ENCODE measurements around the gene ST7. TPM values are rescaled to one million over a fixed set of nuclear protein-coding genes. Genes with fewer than 3 reads are reported as not detected.

The ST7 gene
- total RNA-seq, 1 donor from 2014 or later, result 39.3 TPM

DNA sequence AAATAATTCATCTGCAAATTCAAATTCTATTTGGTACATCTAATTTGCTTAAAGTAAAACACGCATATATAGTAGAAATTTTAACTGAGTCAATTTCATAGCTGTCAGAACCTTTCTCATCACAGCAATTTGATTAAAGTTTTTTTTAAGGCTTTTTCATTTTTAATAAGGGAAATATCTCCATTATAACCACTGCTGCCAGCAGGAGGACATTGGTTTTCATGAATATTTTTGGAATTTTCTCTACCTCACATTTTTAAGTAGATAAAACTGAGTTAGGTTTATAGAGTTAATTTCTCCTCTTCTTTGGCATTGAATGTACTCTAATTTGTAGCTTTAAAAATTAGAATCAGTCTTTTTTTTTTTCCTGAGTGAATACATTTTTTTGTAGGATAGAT lies 82.2 kb downstream of the ST7 start:
- H3K4me3 ChIP-seq (ENCODE audit: insufficient read depth, low read depth, low read length), result no peak overlapping the region
- TF ChIP-seq EZH2 (IDR thresholded peaks at IDR 0.05; ENCODE audit: insufficient read depth, low read length), result no peak
- TF ChIP-seq, protein P1, sequence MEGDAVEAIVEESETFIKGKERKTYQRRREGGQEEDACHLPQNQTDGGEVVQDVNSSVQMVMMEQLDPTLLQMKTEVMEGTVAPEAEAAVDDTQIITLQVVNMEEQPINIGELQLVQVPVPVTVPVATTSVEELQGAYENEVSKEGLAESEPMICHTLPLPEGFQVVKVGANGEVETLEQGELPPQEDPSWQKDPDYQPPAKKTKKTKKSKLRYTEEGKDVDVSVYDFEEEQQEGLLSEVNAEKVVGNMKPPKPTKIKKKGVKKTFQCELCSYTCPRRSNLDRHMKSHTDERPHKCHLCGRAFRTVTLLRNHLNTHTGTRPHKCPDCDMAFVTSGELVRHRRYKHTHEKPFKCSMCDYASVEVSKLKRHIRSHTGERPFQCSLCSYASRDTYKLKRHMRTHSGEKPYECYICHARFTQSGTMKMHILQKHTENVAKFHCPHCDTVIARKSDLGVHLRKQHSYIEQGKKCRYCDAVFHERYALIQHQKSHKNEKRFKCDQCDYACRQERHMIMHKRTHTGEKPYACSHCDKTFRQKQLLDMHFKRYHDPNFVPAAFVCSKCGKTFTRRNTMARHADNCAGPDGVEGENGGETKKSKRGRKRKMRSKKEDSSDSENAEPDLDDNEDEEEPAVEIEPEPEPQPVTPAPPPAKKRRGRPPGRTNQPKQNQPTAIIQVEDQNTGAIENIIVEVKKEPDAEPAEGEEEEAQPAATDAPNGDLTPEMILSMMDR (IDR thresholded peaks at IDR 0.05; ENCODE audit: insufficient read depth, low read depth, low read length), result no peak
- H3K4me1 Mint-ChIP-seq (ENCODE audit: low read depth, unreplicated experiment), result peaks cover 10% of the 10 kb centered on the region
- H3K36me3 Mint-ChIP-seq (ENCODE audit: low read depth, unreplicated experiment), result peaks cover 7% of the 10 kb centered on the region
- no peak overlapping the region for H3K27ac Mint-ChIP-seq (ENCODE audit: unreplicated experiment)
- no peak overlapping the region for H3K27ac ChIP-seq (ENCODE audit: low read depth, low read length)
- no peak overlapping the region for H3K4me3 Mint-ChIP-seq (ENCODE audit: unreplicated experiment)
- FAIRE-seq (no peak), DNase-seq (ENCODE audit: low read depth) (no peak)
- peaks cover 9% of the 10 kb centered on the region for H4K20me1 ChIP-seq (ENCODE audit: insufficient read depth, low read length)
- H3K9me3 ChIP-seq (ENCODE audit: insufficient read depth, low read depth, low read length), result no peaks in the 10 kb centered on the region
- H3K27me3 Mint-ChIP-seq (ENCODE audit: low read depth, unreplicated experiment), result no peaks in the 10 kb centered on the region
- no peak overlapping the region for H3K4me2 ChIP-seq (ENCODE audit: low read length)
- no peaks in the 10 kb centered on the region for H3K27me3 ChIP-seq (ENCODE audit: insufficient read depth, low read length)
- H3K9ac ChIP-seq (ENCODE audit: low read length), result no peak overlapping the region
- no peak overlapping the region for H2AFZ ChIP-seq (ENCODE audit: low read depth, low read length)
- no peaks in the 10 kb centered on the region for H3K4me1 ChIP-seq (ENCODE audit: insufficient read depth, low read length)
- no peaks in the 10 kb centered on the region for H3K36me3 ChIP-seq (ENCODE audit: insufficient read depth, low read length)
- no peaks in the 10 kb centered on the region for H3K9me3 Mint-ChIP-seq (ENCODE audit: unreplicated experiment)
- peaks cover 42% of the 10 kb centered on the region for H3K79me2 ChIP-seq (ENCODE audit: insufficient read depth, low read length)

DNA sequence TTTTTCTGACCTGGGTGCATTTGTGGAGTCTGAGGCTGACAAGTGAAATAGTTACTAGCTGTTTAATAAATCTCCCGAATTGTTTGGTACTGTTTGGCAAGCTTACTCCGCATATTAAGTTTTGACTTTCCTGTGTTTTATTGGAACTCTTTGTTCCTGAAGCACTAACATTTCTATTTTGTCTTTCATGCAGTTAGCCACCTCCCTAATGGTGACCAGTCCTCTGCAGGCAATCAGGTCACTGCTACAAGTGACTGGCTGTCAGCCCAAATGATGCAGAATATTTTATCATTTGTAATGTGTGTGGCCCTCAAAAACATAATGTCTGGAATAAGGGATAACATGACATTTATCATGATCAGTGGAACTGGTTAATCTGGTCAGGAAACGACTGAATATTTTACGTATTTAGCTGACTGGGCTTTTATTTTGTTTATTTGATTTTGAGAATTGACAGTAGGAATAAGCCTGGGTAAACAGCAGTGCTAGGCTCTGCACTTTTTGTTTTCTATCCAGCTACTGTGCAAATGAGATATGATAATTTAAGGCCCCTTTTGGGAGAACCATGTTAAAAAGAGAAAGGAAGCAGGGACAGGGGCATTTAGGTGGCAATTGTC lies 82.9 kb downstream of the ST7 start:
- peaks cover 6% of the 10 kb centered on the region for H3K36me3 Mint-ChIP-seq (ENCODE audit: low read depth, unreplicated experiment)
- peaks cover 4% of the 10 kb centered on the region for H3K4me1 ChIP-seq (ENCODE audit: insufficient read depth, low read length)
- H3K4me1 Mint-ChIP-seq (ENCODE audit: low read depth, unreplicated experiment), result peaks cover 13% of the 10 kb centered on the region
- TF ChIP-seq, protein P1 (IDR thresholded peaks at IDR 0.05; ENCODE audit: insufficient read depth, low read depth, low read length), result no peak
- no peak for TF ChIP-seq EZH2 (IDR thresholded peaks at IDR 0.05; ENCODE audit: insufficient read depth, low read length)
- H3K27ac ChIP-seq (ENCODE audit: low read depth, low read length), result no peak overlapping the region
- H3K27ac Mint-ChIP-seq (ENCODE audit: unreplicated experiment), result no peak overlapping the region
- FAIRE-seq (no peak), DNase-seq (ENCODE audit: low read depth) (no peak)
- H3K27me3 Mint-ChIP-seq (ENCODE audit: low read depth, unreplicated experiment), result no peaks in the 10 kb centered on the region
- peaks cover 38% of the 10 kb centered on the region for H3K79me2 ChIP-seq (ENCODE audit: insufficient read depth, low read length)
- no peaks in the 10 kb centered on the region for H3K36me3 ChIP-seq (ENCODE audit: insufficient read depth, low read length)
- H3K9me3 Mint-ChIP-seq (ENCODE audit: unreplicated experiment), result no peaks in the 10 kb centered on the region
- no peaks in the 10 kb centered on the region for H3K9me3 ChIP-seq (ENCODE audit: insufficient read depth, low read depth, low read length)
- H3K4me3 ChIP-seq (ENCODE audit: insufficient read depth, low read depth, low read length), result no peak overlapping the region
- H3K9ac ChIP-seq (ENCODE audit: low read length), result no peak overlapping the region
- H2AFZ ChIP-seq (ENCODE audit: low read depth, low read length), result no peak overlapping the region
- no peaks in the 10 kb centered on the region for H3K27me3 ChIP-seq (ENCODE audit: insufficient read depth, low read length)
- no peak overlapping the region for H3K4me2 ChIP-seq (ENCODE audit: low read length)
- H3K4me3 Mint-ChIP-seq (ENCODE audit: unreplicated experiment), result no peak overlapping the region
- peaks cover 9% of the 10 kb centered on the region for H4K20me1 ChIP-seq (ENCODE audit: insufficient read depth, low read length)

DNA sequence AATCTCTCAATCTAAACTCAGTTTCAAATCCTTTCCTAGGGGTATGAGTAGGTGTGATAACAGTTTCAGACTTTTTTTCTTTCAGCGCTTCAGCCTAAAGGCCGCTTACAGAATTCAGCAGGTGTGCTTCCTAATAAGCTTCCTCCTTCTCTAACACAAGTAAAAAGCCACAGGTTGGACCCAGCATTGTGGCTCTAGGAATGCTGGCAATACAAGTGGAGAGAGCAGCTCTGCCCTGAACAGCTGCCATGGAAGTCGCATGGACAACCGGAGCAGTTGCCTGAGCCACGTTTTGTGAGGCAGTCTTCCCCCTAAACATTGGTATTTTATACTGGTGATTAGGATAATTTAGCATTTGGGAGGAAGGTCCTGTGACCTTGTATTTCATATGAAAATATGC lies 83.5 kb downstream of the ST7 start:
- Mint-ChIP-seq H3K4me1 (ENCODE audit: low read depth, unreplicated experiment) (peaks cover 13% of the 10 kb centered on the region), H3K4me3 (ENCODE audit: unreplicated experiment) (no peak overlapping the region), H3K27ac (ENCODE audit: unreplicated experiment) (no peak overlapping the region), H3K9me3 (ENCODE audit: unreplicated experiment) (peaks cover 3% of the 10 kb centered on the region), H3K36me3 (ENCODE audit: low read depth, unreplicated experiment) (peaks cover 9% of the 10 kb centered on the region), H3K27me3 (ENCODE audit: low read depth, unreplicated experiment) (no peaks in the 10 kb centered on the region)
- DNase-seq (ENCODE audit: low read depth) (no peak), FAIRE-seq (no peak)
- Histone ChIP-seq H3K9me3 (ENCODE audit: insufficient read depth, low read depth, low read length) (no peaks in the 10 kb centered on the region), H3K27me3 (ENCODE audit: insufficient read depth, low read length) (no peaks in the 10 kb centered on the region), H2AFZ (ENCODE audit: low read depth, low read length) (no peak overlapping the region), H4K20me1 (ENCODE audit: insufficient read depth, low read length) (peaks cover 9% of the 10 kb centered on the region), H3K79me2 (ENCODE audit: insufficient read depth, low read length) (peaks cover 41% of the 10 kb centered on the region), H3K4me3 (ENCODE audit: insufficient read depth, low read depth, low read length) (no peak overlapping the region), H3K36me3 (ENCODE audit: insufficient read depth, low read length) (no peaks in the 10 kb centered on the region), H3K27ac (ENCODE audit: low read depth, low read length) (no peak overlapping the region), H3K4me1 (ENCODE audit: insufficient read depth, low read length) (peaks cover 4% of the 10 kb centered on the region), H3K4me2 (ENCODE audit: low read length) (no peak overlapping the region), H3K9ac (ENCODE audit: low read length) (no peak overlapping the region)
- TF ChIP-seq, protein P1 (IDR thresholded peaks at IDR 0.05; ENCODE audit: insufficient read depth, low read depth, low read length), result no peak
- TF ChIP-seq EZH2 (IDR thresholded peaks at IDR 0.05; ENCODE audit: insufficient read depth, low read length), result no peak
